ENCODE measurements around the gene RTP5. TPM values are rescaled to one million over a fixed set of nuclear protein-coding genes. Genes with fewer than 3 reads are reported as not detected.

Gene RTP5
- total and polyA plus RNA-seq, 2 donors (not counting 3 experiments of a cell fraction or from before 2014, with no cell fraction given), result not detected

DNA sequence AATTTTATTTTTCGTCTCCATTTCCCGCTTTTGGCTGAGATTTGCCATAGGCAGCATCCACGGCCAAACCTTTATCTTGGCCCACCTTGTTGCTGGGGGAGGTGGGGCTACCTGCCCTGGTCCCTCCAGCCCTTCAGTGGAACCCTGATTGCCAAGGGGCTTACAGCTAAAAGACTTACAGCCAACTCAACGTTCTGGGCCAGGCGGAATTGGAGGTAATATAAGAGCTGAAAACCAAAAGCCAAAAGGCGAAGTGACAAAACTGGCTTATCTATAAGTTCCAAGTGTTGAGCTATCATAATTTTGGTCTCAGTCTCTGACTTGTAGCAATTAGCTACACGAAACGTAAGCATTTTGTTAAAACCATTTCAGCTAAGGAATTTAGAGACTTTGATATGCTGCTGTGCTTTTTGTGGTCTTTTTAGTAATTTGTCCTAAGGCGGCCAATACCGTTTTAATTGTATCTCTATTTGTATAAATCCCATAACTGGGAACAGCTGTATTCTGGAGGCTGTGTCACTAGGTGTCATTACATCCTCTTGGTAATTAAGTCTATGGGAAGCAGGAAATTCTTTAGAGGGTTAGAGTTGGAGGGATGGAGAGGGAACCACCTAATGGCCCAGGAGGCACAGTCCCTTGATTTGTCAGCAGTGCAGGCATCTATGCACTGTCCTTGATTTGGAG, 34.9 kb upstream of the RTP5 start:
- Histone ChIP-seq H3K9me1 (replicated peaks; ENCODE audit: control insufficient read depth, extremely low read depth, insufficient read depth, low read length) (no peaks in the 10 kb centered on the region), H3K9ac (replicated peaks; ENCODE audit: extremely low read depth, insufficient read depth, low read length) (no peak overlapping the region), H3K4me3 (replicated peaks in 1 of 3; ENCODE audit: insufficient read depth in 1 of 3, low read depth in 1 of 3, low read length in 3 of 3) (no peak overlapping the region), H3K79me2 (ENCODE audit: control insufficient read depth, insufficient read depth, low read length) (no peaks in the 10 kb centered on the region), H3K27me3 (ENCODE audit: control insufficient read depth in 2 of 2, insufficient read depth in 2 of 2, low read length in 2 of 2) (peaks cover 18 to 33% of the 10 kb centered on the region in 2 experiments), H3K36me3 (ENCODE audit: control insufficient read depth in 2 of 2, extremely low read depth in 1 of 2, insufficient read depth in 2 of 2, low read length in 2 of 2) (no peaks in the 10 kb centered on the region), H3K4me1 (ENCODE audit: control insufficient read depth, extremely low read depth, insufficient read depth, low read length) (no peaks in the 10 kb centered on the region), H3K27ac (ENCODE audit: insufficient read depth, low read depth, low read length) (no peak overlapping the region), H2AFZ (ENCODE audit: low read depth, low read length) (no peak overlapping the region), H3K4me2 (ENCODE audit: insufficient read depth, low read length) (no peak overlapping the region), H4K20me1 (replicated peaks; ENCODE audit: control insufficient read depth, extremely low read depth, insufficient read depth, low read length) (no peaks in the 10 kb centered on the region), H3K9me3 (replicated peaks; ENCODE audit: control insufficient read depth, insufficient read depth, low read length) (no peaks in the 10 kb centered on the region)
- BruUV-seq (replicated peaks), result no TSS peak
- ChIA-PET POLR2A (no interaction called here), CTCF (no interaction called here)
- dilution Hi-C loops (cut with MboI; ENCODE audit: extremely low pct_ligation_motif_present, low sequenced_read_pairs), result no loop called here
- DNase-seq (ENCODE audit: low read depth, low spot score) (no peak), FAIRE-seq (no peak)
- intact Hi-C loops (cut with micrococcal nuclease), result no loop called here
- TF ChIP-seq JUN (IDR thresholded peaks at IDR 0.05; ENCODE audit: borderline replicate concordance, insufficient read depth, insufficient read length, low read depth), result no peak
- TF ChIP-seq EZH2 (IDR thresholded peaks at IDR 0.05; ENCODE audit: borderline replicate concordance, low read depth, low read length, severe bottlenecking), result no peak
- no peak for TF ChIP-seq CTCF (IDR thresholded peaks at IDR 0.05; ENCODE audit: extremely low read depth in 1 of 2, insufficient read depth in 1 of 2, low read depth in 1 of 2, low read length in 2 of 2)
- TF ChIP-seq GATA2 (IDR thresholded peaks at IDR 0.05; ENCODE audit: insufficient read depth, insufficient read length, low read depth, low read length), result no peak
- no peak for TF ChIP-seq POLR2A (IDR thresholded peaks at IDR 0.05; ENCODE audit: low read depth, low read length)
- no peak for TF ChIP-seq POLR2AphosphoS5 (IDR thresholded peaks at IDR 0.05; ENCODE audit: insufficient read depth, low read depth, low read length)
- TF ChIP-seq MAX (IDR thresholded peaks at IDR 0.05; ENCODE audit: insufficient read depth, insufficient read length), result no peak
- TF ChIP-seq FOS (IDR thresholded peaks at IDR 0.05; ENCODE audit: borderline replicate concordance, insufficient read depth, low read length), result no peak
- TF ChIP-seq MYC (IDR thresholded peaks at IDR 0.05; ENCODE audit: low read depth, low read length), result no peak
